ENCODE measurements around the gene LRRC27.

Gene LRRC27

DNA sequence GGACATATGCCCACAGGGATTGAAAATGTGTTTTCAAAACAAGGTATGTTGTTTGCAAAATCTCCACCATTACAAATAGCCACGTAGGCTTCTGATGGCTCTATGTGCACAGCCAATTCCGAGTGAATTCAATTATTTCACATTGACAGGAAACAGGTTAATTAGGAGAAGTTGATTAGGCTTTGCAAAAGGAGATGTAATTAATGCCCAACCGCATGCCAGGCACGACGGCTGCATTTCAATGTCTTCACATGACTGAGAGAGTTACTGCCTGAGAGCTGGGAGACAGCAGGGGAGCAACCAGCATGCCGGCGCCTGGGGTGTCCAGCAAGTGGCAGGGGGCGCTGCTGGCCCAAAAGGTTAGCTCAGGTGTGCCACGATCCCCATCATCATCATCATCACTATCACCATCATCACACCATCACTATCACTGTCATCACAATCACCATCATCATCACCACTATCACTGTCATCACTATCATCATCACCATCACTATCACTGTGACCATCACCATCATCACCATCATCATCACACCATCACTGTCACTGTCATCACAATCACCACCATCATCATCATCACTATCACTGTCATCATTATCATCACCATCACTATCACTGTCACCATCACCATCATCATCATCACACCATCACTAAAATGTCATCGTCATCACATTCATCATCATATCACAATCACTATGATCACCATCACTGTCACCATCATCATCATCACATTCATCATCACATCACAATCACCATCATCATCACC, 95.2 kb downstream of the LRRC27 start:
- DNase-seq (ENCODE audit: low read depth in 2 of 2), result no peak

DNA sequence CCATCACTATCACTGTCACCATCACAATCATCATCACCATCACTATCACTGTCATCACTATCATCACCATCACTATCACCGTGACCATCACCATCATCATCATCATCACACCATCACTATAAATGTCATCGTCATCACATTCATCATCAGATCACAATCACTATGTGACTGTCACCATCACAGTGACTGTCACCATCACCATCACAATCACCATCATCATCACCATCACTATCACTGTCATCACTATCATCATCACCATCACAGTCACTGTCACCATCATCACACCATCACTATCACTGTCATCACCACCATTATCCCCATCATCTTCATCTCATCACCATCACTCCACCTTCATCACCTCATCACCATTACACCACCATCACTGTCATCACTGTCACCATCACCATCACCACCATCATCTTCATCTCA, 96.0 kb downstream of the LRRC27 start:
- DNase-seq (ENCODE audit: low read depth in 2 of 2), result no peak

DNA sequence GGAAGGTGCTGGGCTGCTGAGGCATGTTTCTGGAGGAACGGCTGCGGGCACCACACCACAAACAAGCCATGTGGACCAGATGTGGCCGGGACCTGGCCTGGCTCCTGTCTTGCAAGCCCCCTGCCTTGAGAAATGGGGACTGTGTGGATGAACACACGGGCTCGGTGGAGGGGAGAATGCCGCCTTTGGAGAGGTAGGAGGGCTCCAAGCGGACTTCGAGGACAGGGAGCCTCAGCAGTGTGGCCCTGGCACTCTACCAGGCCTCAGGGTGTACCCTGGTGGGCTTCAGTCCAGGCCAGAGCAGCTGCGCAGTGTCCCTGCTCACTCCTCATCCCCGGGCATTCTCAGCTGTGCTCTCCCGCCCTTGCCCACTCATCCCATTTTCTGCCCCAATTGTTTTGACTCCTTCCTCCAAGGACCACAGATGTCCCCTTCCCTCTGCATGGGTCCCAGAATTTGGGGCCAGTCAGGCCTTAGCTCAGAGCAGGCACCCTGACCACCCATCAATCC, 96.5 kb downstream of the LRRC27 start:
- DNase-seq (ENCODE audit: low read depth in 2 of 2), result no peak

Data from fibroblast of skin of left quadriceps (primary cell).